Transverse colon (tissue), 4 donors: Measurements from ENCODE around the gene USP20.

Experiments used
- CTCF ChIP-seq, 5 experiments: fragments of 200-600 bp in 3 of 5; fragments of 450-650 bp in 2 of 5; sonication (generic) in 3 of 5; IDR thresholded peaks; 1 replicate in 2 of 5; 2 replicates in 3 of 5; pipeline ENCODE4 v1.5.1; 2016 to 2017; ENCODE audit warnings: antibody characterized with exemption in 5 of 5, inconsistent platforms in 3 of 5, mild to moderate bottlenecking in 2 of 5, moderate library complexity in 1 of 5
- POLR2AphosphoS5 ChIP-seq, 3 donors: sonication (generic); formaldehyde crosslinking; IDR thresholded peaks; one replicate each; pipeline ENCODE4 v1.6.1; 2016; ENCODE audit warnings: antibody characterized with exemption in 3 of 3

- TF ChIP-seq CTCF (IDR thresholded peaks at IDR 0.05) (no peak), POLR2AphosphoS5 (IDR thresholded peaks at IDR 0.05) (no peak)
Observed at GRCh38 chr9:129858167-129858962, 23.1 kb downstream of the USP20 start.
